GM10266 (cell line): ENCODE results near the gene IL2RA.

ENCODE experiments used
- DNase-seq: peaks from one replicate; pipeline ENCODE4 v3.0.0; 2012; ENCODE audit errors: extremely low spot score
- TF ChIP-seq, protein P1 (sequence below): IDR thresholded peaks from 2 replicates; pipeline ENCODE4 v1.5.1; 2012; ENCODE audit warnings: mild to moderate bottlenecking, low read depth; ENCODE audit not compliant: control insufficient read depth, insufficient read depth; ENCODE audit errors: missing control alignments

IL2RA gene

DNA sequence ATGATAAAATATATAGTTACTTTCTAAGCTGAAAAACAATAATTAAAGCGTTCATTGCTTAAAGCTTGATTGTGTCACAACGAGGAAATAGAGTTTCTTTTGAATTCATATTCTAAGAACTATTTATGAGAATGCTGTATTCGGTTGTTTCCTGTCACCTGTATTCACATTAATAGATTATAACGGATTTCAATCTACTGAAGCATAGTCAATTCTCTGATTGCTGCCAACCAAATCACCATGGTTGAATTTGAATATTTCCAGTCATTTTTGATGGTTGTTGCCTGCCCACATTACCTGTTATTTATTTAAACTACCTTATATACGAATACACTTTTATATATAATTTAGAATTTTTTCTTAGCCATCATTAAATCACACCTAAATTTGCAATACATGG lies 22.0 kb downstream of the IL2RA start:
- DNase-seq, result no peak
- TF ChIP-seq, protein P1, sequence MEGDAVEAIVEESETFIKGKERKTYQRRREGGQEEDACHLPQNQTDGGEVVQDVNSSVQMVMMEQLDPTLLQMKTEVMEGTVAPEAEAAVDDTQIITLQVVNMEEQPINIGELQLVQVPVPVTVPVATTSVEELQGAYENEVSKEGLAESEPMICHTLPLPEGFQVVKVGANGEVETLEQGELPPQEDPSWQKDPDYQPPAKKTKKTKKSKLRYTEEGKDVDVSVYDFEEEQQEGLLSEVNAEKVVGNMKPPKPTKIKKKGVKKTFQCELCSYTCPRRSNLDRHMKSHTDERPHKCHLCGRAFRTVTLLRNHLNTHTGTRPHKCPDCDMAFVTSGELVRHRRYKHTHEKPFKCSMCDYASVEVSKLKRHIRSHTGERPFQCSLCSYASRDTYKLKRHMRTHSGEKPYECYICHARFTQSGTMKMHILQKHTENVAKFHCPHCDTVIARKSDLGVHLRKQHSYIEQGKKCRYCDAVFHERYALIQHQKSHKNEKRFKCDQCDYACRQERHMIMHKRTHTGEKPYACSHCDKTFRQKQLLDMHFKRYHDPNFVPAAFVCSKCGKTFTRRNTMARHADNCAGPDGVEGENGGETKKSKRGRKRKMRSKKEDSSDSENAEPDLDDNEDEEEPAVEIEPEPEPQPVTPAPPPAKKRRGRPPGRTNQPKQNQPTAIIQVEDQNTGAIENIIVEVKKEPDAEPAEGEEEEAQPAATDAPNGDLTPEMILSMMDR, result no peak

DNA sequence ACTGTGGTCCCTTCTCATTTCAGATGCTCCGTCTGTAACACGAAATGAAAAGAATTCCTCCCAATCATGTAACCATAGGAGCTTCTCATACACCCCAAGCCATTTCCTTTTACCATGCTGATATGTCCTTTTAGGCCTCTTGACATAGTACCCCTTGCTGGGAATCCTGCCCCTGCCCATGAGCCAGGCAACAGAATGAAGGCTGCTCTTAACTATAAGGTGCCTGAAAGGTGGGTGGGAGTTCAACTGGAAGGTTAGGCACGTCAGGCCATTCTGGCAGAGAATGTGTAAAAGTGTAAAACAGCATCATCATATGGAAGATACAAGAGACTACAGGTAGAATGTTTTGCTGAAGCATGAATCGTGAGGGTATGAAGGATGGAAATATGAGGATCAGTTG lies 22.5 kb downstream of the IL2RA start:
- DNase-seq, result no peak
- TF ChIP-seq, protein P1, result no peak

DNA sequence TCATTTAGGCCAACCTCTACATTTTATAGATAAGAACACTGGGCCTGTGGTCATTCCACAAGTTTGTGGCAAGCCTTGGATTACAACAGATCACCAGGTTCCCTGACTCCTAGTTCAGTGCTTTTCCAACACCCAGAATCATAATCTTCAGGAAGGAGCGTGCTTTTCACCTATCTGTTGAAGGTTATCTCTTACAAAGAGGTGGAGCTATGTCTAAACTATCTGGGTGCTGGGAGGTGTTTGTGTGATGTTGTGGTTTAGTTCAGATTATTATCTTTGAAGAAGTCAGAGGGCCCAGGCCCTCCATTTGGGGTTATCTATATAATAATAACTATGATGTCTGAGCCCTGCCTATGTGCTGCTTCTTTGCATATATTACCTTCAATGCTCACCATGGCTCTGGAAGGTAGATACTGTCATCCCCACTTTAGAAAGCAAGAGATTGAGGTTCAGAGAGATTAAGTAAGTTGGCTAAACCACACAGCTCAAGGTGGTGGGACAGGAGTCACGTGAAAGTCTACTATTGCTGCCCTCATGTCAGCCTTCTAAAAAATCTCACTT lies 24.0 kb downstream of the IL2RA start:
- DNase-seq, result no peak
- TF ChIP-seq, protein P1, result no peak

DNA sequence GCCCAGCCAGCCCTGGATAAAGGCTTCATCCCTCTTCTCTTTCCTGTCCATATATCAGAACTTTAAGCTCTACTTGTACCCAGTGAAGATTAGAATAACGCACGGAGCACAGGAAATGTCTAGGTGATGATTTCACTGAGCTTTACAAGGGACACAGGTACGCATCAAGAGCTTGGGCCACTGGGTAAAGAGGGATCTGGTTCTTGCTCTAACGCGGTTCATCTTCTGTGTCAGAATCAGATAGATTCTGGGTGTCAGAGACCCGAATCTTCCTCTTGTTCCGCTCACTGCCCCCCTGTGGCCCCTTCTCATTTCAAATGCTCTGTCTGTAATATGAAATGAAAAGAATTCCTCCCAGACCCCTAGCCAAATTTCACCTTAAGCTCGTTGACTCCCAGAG lies 24.7 kb downstream of the IL2RA start:
- no peak for DNase-seq
- TF ChIP-seq, protein P1, result no peak

DNA sequence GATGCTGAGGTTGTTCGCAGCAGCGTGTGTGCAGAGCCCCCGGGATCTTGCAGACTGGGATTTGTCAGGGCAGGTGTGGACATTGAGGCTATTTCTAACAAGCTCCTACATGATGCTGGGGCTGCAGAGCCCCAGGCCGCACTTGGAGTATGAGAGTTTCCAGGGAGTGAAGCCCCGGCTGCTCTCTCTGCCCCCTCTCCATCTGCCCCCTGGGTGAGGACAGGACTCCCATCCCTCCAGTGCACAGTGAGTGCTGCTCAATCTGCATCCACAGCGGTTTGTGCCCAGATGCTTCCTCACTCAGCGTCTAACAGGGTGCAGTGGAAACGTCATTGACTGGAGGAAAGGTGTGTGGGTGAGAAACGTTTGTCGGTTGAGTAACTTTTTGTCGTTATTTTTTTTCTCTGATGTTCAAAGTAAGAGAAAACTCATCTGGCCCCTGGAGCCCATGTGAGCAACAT lies 25.3 kb downstream of the IL2RA start:
- DNase-seq, result no peak
- TF ChIP-seq, protein P1, result no peak

DNA sequence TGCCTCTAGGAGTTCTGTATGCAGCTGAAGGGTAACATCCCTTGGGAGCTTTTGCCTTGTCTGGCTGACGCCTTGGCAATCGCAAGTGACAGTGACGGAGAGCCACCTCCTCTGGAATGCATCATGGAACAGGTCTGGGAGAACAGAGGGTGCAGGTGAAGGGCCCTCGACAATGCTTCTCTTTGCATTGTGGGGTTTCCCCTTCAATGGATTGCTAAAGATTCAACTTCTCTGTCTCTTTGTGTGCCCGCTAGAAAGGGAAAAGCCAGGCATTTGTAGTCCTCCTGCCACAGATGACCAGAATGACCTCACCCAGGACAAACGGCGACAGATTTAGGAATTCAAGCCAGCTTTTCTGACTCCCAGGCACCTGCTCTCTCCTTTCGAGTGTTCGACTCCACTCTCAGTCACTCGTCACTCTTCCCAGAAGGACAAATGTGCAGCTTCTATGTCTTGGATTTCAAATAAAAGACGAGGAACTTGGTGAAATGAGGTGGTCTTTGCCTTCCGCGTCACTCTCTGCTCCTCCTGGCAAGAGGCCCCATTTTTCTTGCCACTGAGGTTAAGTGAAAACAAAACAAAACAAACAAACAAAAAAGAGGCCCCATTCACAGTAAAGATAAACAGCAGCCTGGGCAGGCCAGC lies 26.1 kb downstream of the IL2RA start:
- TF ChIP-seq, protein P1, result no peak

DNA sequence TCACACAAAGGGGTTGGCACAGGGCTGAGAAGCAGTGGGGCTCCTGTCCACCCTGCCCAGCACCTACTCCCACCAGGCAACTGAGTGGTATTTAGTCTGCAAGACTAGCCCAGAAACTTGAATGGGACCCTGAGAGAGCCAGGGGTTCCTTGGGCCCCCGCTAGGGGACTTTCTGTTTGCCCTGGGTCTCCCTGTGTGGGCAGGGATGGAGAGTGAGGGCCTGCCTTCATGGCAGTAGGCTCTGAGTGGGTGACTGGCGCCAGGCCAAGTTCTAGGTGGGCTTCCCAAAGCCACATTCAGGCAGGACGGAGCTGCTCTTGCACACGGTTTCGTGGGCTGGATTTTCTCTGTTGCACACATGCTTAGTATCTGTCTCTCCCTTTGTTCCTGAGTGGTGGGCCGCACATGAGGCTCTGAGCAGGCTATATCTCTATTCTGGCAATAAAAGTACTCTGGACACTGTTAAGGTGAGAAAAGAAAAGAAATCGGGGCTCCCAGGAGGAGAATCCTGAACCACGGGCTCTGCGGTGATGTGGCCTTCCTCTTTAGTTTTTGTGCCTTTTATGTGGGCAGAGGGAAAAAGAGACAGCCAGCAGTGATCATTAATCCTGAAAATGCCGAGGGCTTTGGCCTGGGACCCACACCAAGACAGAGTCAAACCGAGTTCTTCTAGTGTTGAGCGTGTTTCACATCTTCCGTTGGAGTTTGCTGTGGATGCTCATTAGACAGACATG lies 26.9 kb downstream of the IL2RA start:
- TF ChIP-seq, protein P1, result no peak

More for the DNA sequence above, 26.1 kb downstream of the IL2RA start:
- DNase-seq, result no peak

More for the DNA sequence above, 26.9 kb downstream of the IL2RA start:
- DNase-seq, result no peak
